ENCODE measurements around the gene PDLIM5.

PDLIM5 gene

DNA sequence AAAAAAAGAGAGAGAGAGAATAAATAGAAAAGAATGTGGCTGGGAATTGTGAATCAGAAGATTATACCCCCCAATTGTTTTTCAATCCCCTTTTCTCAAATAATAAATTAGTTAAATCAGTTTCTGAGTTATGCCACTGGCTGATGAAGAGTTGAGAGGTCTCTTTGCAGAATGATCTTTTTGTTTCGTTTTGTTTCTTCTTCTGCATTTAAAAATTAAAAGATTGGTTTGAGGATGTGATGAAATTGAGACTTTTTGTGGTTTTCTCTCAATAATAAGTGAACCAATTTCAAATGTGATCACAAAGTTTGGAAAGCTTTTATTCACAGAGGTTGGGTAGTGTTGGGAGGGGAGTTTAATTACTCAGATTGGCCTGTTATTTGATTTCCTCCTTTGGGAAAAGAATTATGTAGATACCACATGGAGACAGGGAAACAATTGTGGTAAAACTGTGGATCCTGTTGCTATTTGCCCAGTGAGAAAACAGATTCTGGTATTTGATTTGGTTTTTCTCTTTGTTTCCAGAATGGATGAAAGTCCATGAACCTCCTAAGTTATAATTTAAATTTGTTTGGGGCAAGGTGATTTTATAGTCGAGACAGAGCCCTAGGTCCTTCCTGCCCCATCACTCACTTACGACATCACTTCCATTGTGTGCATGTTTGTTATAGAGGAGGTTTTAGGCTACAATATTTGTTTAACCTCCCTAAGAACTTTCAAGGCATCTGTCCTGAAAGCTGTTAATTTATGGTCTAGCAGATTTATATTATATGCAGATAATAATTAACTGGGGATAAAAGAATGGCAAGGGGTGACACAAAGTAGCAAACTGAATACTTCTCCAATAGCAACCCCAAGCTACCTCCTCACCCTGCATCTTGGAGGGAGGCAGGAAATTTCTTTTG lies 214.0 kb downstream of the PDLIM5 start:
- no peak for DNase-seq

DNA sequence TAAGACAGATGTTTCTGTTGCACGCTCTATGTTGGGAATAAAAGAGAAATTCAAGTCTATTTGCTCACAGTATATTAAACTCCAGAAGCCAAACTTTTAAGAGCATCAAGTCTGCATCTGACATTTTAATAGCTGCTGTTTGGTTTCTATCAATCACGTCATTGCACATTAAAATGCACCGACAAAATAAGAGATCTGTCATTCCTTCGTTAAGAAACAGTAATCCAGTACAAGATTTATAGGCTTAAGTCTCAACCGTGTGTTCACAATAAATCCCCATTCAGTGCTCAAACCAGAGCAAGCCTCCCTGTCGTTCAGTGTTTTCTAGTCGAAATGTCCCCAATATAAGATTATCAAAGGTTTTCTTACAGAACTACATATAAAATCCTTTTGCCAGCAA lies 217.0 kb downstream of the PDLIM5 start:
- DNase-seq = no peak

DNA sequence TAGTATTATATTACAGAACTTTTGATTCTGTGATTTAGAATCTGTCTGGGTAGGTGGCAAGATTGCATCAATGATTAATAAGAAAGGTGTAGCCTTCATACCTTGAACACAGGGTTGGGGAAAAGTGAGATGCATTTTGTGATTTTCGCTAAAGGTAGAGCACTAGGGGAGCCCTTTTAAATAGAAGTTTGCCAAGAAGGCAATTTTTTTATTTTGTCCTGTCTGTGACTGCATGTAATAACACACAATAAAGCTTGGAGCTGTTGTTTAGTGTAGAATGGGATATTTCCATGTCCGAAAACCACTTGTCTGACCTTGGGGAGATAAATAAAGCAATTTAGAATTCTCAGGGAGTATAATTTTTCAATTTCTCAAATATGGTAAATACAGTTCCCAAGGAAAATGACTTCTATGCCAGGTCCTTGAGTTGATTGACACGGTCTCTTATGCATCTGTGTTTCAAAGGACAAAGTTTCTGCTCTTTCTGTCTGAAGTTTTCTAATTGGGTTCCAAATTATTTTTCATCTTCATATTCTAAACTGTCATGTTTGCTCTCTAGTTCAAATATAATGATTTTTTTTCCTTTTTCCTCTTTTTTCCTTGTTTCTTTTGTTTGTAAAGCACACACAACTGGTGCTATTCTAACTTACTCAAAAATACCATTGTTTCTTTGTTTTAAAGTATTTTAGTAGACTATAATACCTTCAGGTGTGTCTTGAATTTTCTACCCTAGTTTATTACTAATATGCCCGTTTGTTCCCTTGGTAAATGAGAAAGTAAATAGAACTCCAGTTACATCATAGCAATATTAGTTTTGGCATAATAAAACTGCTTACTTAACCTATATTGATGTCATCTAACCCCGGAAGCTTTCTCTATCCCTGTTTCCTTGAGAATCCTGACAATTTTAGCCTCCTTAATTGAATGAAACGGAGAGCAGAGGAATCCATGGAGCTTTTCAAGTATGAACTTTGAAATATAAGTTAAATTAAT lies 218.2 kb downstream of the PDLIM5 start:
- no peak for DNase-seq

DNA sequence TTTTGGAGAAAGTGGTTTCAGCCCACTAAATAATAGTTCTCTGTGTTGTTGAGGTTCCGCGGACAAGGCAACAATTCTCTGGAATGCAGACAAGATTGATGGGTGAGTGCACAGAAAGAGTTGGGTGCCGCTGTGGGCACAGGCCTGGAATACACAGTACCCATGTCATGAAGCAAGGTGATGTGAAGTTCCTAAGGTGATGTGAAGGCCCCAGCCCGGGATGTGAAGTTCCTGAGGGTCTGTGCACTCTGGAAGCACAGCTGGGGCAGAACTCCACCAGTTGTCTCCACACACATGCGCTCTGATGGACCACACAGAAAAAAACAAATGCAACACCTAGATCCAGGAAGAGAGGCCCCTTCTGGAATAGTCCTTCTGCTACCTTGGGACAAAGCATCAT lies 219.4 kb downstream of the PDLIM5 start:
- DNase-seq = no peak

DNA sequence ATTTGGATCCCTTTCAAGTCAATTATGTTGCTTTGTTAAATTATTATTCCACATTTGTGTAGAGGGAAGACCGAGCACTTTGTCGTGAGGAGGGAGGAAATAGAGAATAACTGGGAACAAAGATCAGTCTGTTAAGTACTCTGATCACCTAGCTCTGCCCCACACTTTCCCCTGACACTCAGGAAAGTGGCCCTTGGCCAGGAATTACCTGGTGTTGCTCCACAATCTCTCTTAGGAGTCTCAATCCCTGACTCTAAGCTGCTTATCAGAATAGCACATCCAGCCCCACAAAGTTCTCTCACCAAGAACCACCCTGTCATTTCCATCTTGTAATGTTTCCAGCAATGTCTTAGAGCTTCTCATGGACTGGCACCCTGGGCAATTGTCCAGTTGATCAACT lies 222.2 kb downstream of the PDLIM5 start:
- DNase-seq = no peak

DNA sequence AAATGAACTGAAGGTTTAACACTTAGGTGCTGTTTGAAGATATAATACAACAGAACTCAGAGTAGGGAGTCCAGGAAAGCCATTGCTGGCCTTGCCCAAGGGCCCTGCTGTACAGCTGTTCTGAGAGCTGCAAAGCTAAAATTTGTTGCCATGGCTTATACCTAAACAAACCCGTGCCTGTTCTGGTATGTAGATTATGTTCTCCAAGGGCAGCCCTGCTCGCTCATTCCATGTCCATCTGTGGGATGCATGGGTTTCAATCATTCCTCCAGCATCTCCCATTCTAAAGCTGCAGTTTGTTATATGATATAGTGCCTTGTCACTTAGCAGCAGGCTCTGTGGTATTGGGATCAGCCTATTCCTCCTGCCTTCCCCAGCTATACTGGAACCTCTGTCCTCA lies 225.2 kb downstream of the PDLIM5 start:
- no peak for DNase-seq

DNA sequence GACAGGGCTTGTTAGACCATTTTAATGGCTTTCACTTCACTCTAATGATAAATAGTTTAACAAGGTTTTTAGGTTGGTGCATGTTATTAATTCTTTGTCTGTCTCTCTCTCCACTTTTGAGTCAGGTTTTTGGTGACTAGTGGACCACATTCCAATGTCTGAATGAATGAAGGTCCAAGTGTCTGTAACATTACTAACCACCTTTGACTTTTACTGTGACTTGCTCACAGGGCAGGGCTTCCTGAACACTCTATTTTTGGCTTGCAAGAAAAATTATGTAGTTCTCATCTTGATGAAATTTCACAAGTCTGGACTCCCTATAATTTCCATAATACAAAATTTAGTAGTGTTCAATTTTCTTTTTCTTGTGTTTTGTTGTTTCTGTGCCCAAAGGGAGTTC lies 227.2 kb downstream of the PDLIM5 start:
- no peak for DNase-seq

DNA sequence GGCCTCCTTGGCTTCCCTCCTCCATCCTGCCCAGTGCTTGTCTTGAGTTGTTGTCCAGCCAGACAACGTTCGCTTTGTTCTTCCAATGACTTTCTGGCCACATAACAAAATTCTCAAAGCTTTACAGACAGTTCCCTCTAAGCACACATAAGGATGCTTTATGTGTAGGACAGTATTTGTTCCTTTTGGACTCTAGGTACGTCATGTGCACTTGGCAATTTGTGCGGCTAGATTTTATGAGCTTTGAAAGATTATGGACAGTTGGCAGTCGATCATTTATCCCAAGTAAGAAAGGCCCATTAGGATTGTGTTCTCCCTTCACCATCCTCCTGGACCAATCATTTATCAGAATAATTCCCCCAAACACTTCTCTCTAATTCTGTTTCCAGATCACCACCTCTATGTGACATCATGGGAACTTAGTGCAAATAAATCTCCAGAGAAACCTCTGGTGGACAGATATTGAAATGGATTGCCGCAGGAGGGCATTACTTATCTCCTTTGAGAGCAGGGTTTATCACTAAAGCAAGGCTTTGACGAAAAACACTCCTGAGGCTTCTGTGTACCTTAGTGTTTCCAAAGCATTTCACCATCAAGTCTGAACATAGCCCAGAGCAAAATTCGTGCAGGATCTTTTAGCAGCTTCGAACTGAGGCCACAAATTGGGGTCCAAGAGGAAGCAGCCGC lies 228.6 kb downstream of the PDLIM5 start:
- no peak for DNase-seq

DNA sequence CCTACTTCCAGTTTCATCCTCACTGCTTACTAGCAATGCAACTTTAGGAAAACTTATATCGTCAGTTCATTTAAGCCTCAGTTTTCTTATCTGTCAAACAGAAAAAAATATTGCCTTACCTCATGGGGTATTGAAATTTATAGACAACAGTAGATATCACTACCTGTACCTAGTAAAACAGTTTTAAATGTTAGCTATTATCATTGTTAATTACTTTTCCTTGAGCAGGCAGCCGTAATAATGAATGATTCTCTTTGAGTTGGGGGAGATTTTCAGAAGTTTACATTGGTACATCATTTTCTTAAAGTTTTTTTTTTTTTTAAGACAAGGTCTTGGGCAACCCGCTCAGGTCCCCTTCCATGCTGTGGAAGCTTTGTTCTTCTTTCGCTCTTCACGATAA lies 234.3 kb downstream of the PDLIM5 start:
- no peak for DNase-seq

DNA sequence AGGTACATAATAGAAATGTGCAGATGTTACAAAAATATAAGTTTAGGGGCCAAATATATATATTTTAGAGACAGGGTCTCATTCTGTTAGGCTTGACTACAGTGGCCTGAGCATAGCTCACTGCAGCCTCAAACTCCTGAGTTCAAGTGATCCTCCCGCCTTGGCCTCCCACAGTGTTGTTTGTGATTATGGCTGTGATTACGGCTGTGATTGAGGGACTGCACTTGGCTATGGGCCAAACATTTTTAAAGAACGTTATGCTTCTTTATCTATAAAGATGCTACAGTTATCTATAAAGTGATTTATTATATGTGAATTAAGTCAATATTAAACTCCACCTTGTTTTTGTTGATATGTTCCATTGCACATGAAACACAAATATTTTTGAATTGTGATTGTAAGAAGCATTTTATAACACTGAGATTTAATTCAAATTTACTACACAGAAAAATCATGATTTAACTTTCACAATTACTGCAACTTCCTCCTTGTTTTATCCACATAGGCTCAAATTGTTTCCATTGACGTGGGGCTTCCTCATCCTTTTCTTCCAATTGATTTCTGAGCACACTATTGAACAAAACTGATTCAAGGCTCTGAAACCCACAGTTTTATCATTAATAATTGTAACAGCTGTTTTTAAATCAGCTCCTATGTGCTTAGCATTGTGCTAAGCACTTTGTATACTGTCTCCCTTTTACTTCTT lies 237.6 kb downstream of the PDLIM5 start:
- no peak for DNase-seq

DNA sequence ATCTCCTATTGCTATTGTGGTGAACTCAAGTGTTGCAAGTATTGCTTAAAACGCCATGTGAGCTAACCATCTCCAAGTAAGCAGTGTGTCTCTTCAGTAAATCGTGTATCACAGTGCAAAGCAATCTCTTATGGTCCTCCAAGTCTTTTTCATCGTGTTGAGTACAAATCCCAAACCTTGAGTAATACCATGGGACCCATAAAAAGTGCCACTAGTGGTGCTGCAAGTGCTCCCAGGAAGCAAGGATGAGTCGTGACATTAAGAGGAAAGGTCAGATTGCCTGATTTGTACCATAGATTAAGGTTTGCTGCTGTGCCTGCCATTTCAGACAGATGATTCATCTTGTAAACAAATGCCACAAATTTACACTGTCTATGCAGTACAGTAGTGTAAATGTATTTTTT lies 239.1 kb downstream of the PDLIM5 start:
- DNase-seq = no peak

DNA sequence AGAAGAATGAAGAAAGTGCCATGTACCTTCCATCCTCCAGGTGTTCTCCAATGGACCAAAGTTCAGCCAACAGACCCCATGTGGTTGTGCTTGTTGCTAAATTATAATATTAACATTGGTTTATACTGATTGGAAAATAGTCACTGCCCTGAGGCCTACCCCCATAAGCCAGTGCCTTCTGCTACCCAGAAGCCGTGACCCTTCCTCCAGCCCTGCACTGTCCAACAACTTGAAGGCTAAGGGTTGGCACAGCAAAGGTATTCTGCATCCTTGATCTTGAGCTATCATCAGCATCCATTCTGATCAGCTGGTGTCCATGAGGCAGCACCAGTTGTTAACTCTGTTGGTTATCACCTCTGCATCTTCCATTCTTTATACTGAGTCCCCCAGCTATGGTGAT lies 239.8 kb downstream of the PDLIM5 start:
- no peak for DNase-seq

DNA sequence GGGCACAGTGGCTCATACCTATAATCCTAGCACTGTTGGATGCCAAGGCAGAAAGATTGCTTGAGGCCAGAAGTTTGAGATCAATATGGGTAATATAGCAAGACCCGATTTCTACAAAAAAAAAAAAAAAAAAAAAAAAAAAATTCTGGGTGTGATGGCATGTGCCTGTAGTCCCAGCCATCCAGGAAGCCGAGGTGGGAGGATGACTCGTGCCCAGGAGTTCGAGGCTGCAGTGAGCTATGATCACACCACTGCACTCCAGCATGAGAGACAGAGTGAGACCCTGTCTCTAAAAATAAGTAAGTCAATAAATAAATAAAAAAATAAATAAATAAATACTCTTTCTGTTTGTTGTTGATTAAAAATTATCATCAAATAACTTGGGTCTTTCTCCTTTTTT lies 243.6 kb downstream of the PDLIM5 start:
- DNase-seq = no peak

DNA sequence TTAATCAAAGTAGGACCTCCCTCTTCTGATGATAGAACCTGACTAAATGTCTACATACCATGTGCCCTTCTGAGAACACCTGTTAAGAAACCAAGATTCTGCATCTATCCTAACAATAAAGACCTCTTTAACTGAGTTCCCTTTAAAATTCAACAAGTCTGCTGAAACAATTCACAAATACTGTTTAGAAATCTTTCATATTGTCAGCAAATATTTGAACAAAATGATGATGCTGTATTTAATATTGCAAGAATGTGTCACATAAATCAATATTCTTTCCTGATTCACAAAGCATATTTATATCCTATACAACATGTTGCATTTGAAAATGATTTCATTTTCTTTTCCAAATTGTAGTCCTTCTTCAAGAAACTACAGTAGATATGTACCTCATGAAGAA lies 246.4 kb downstream of the PDLIM5 start:
- DNase-seq = no peak

DNA sequence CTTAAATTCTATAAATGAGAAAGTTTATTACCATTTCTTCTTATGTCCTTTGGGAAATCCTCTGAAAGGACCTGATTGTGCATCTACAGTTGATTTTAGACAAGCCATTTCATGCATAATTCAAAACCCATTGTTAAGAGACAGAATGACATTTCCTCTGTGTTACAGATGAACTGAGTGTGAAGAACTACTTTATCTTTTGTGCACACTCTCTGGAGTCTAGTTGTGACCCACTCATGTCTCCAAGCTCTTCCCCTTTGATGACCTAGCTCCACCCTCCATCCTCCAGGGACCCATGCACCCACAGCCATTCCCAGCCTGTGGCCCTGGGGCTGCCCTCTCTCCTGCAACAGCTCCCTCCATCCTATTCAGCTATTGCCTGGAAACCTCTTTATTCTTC lies 248.6 kb downstream of the PDLIM5 start:
- DNase-seq = no peak

DNA sequence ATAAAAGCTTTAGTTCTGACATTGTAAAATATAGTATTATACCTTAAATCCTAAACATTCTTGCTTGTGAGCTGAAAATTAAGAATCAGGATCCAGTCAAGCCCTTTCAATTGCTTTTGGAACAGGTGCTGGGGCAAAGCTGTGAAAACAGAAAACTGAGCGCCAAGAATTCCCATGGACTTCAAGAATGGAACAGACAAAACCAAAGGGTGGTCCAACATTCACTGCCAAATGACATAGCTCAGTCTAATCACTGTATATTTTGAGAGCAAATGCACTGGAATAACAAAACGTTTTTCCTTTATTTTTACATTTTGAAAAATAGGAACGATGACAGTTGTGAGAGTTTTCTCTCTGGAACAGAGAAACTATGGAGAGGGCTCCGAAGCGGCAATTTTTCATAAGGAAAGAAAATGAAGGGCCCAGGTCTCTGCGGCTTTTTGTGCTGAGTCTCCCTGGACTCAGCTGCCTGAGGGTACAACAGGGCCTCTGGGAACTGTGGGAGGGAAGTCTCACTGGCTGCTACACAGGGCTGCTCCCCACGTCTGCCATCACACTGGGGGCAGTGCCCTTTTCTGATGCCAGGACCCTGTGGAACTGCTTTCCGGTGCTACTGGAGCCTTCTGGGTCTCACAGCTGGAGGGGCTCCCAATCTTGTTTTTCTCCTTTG lies 250.0 kb downstream of the PDLIM5 start:
- no peak for DNase-seq

DNA sequence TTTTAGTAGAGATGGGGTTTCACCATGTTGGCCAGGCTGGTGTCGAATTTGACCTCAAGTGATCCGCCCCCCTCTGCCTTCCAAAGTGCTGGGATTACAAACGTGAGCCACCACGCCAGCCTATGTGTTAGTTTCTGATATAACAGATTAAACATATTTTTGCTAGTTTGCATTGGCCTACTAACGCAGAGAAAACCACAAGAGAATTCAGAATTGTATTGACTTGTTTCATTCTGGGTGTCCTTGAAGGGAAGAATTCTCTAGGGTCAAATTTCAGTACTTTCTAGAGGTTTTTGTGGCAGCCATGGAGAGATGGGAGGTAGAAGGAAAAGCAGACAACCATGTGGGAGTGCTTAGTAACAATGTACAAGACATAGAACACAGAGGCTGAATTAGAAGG lies 259.9 kb downstream of the PDLIM5 start:
- no peak for DNase-seq

DNA sequence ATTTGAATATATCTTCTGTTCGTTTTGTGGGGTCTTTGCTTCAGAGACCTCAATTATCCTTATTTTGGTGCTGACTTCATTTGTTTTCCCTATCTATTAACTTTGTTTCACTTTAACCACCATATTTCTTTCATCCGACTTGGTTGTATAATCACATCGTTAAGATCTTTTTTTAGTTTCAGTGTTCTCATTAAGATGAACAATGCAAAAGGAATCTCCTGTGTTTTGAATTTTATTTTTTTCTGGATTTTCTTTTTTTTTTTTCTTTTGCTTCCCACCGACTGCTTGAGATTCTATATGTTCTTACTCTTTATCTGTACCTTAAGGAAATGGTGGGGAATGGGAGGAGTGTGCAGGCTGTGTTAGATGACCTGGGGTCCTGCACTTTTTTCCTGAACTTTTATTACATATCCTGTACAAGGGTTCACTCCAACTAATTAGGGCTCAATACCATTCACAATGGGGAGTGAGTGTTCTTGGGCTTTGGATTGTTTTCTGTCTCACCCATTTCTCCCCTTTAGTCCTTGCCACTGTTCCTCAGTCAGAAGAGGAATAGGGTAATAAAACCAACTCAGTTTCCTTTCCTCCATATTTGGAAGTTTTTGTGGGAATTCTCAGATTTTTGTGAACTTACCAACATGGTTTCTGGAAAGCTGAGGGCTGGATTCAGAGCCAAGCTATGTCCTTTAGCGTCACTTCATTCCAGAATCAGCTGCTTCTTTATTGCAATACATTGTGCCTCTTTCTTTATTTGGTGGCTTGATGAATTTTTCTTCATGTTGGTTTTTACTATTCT lies 262.8 kb downstream of the PDLIM5 start:
- DNase-seq = no peak

DNA sequence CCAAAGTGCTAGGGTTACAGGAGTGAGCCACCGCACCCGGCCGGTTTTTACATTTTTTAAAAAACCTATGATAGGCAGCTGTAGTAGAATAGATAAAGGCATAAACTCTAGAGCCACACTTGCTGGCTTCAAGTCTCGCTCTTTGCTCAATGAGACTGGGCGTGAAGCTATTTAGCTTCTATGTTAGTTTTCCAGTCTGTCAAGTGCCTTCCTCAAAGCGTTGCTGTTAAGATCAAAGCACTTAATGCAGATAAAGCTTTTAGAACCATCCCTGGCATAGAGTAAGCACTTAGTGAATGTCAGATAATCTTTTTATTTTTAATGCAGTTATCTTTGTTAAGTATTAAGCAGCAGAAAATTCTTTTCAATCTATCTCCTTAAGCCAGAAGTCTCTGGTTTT lies 264.0 kb downstream of the PDLIM5 start:
- DNase-seq = no peak
